ENCODE results near the gene BDH1. TPM values are rescaled to one million over a fixed set of nuclear protein-coding genes. Genes with fewer than 3 reads are reported as not detected.

Gene BDH1
- total and polyA plus RNA-seq, 2 of the 8 experiments (the other 6 are each of a cell fraction or from before 2014, with no cell fraction given), result 27.2 to 28.1 TPM

- TF ChIP-seq CHD7 (IDR thresholded peaks at IDR 0.05; ENCODE audit: insufficient replicate concordance, low read length), result no peak
- TF ChIP-seq POU5F1 (IDR thresholded peaks at IDR 0.05; ENCODE audit: low read depth, low read length), result no peak
- no peak for TF ChIP-seq ATF3 (IDR thresholded peaks at IDR 0.05; ENCODE audit: insufficient read depth, low read depth, low read length)
- no peak for TF ChIP-seq CHD2 (IDR thresholded peaks at IDR 0.05; ENCODE audit: low read length)
- TF ChIP-seq MAFK (IDR thresholded peaks at IDR 0.05; ENCODE audit: low read depth, low read length), result no peak
- TF ChIP-seq EP300 (IDR thresholded peaks at IDR 0.05; ENCODE audit: borderline replicate concordance in 1 of 2, low read depth in 2 of 2, low read length in 2 of 2), result no peak
- TF ChIP-seq POLR2A (IDR thresholded peaks at IDR 0.05; ENCODE audit: control extremely low read depth in 1 of 2, low read depth in 2 of 2, low read length in 2 of 2), result no peak
- TF ChIP-seq USF2 (IDR thresholded peaks at IDR 0.05; ENCODE audit: low read length), result no peak
Measured at GRCh38 chr3:197590313-197590962, 34.7 kb upstream of the BDH1 start (continued).
